ENCODE results near the gene ACP6. TPM values are rescaled to one million over a fixed set of nuclear protein-coding genes. Genes with fewer than 3 reads are reported as not detected.

Gene ACP6
- total RNA-seq, 1 donor from 2014 or later = 3.5 TPM

DNA sequence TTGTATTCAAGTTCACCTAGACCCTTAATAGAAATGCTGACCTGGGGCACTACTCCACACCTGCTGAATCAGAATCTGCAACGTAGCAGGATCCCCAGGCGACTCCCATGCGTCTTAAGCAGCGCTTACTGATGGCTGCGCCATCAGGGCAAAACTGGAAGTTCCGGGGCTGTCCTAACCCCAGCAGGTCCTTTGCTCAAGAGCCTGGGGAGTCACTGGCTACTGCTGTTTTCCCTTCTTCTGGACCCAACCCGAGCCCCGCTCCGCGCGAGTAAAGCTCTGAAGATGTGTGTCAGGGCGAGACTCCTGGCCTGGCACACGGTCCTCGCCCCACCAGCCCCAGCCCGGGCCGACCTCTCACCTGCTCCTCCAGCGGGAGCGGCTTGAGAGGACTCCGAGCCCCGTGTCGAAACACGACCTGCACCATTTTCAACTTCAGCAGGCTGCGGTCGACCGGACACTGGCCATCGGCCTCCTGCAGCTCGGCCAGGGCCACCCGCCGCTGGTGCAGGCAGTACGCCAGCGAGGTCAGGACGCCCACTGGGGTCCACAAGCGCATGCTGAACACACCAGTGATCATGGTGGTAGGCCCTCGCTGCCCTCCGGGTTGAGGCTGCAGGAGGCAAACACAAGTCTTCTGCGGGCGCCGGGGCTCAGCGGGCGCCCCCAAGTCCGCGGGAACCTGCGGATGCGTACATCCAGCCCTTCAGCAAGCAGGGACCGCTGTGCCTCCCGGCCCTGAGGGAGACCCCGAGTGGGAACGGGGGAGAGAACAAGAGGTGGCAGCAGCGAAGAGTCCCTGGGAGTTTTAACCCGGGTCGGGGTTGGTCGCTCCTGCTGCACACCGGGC lies 630 bp downstream of the ACP6 start:
- H3K36me3 Mint-ChIP-seq (ENCODE audit: unreplicated experiment) = no peaks in the 10 kb centered on the region
- peaks cover 4% of the 10 kb centered on the region for H3K9me3 Mint-ChIP-seq (ENCODE audit: unreplicated experiment)
- TF ChIP-seq, protein P1, sequence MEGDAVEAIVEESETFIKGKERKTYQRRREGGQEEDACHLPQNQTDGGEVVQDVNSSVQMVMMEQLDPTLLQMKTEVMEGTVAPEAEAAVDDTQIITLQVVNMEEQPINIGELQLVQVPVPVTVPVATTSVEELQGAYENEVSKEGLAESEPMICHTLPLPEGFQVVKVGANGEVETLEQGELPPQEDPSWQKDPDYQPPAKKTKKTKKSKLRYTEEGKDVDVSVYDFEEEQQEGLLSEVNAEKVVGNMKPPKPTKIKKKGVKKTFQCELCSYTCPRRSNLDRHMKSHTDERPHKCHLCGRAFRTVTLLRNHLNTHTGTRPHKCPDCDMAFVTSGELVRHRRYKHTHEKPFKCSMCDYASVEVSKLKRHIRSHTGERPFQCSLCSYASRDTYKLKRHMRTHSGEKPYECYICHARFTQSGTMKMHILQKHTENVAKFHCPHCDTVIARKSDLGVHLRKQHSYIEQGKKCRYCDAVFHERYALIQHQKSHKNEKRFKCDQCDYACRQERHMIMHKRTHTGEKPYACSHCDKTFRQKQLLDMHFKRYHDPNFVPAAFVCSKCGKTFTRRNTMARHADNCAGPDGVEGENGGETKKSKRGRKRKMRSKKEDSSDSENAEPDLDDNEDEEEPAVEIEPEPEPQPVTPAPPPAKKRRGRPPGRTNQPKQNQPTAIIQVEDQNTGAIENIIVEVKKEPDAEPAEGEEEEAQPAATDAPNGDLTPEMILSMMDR (IDR thresholded peaks at IDR 0.05; ENCODE audit: partially characterized antibody, unreplicated experiment) = no peak
- H3K4me3 Mint-ChIP-seq (ENCODE audit: unreplicated experiment) = peak overlapping the region; percentile 90
- H3K4me1 Mint-ChIP-seq (ENCODE audit: low read depth, unreplicated experiment) = no peaks in the 10 kb centered on the region
- no peaks in the 10 kb centered on the region for H3K27me3 Mint-ChIP-seq (ENCODE audit: unreplicated experiment)
- no peak overlapping the region for H3K27ac Mint-ChIP-seq (ENCODE audit: unreplicated experiment)
- DNase-seq = peak; percentile 62

DNA sequence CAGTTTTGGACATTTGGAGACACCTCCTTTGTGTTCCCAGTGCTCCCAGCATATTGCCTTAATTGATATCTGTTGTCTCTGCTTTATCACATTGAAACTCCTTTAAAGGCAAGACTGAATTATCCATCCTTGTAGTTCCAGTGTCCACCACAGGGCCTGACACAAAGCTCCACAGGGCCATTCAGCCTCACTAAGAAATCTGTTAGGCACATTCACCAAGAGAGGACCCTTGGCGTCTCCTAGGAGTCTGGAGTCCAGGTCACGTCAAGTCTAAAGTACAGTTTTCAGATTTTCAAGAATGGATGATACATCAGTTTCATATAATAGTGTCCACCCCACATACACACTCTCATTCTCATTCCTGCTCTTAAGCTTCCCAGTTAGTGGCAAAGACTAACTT lies 4.8 kb downstream of the ACP6 start:
- DNase-seq = no peak
- no peaks in the 10 kb centered on the region for H3K4me1 Mint-ChIP-seq (ENCODE audit: low read depth, unreplicated experiment)
- peaks cover 2% of the 10 kb centered on the region for H3K9me3 Mint-ChIP-seq (ENCODE audit: unreplicated experiment)
- peaks cover 9% of the 10 kb centered on the region for H3K36me3 Mint-ChIP-seq (ENCODE audit: unreplicated experiment)
- H3K4me3 Mint-ChIP-seq (ENCODE audit: unreplicated experiment) = no peak overlapping the region
- TF ChIP-seq, protein P1 (IDR thresholded peaks at IDR 0.05; ENCODE audit: partially characterized antibody, unreplicated experiment) = peak; percentile 59
- H3K27me3 Mint-ChIP-seq (ENCODE audit: unreplicated experiment) = no peaks in the 10 kb centered on the region
- no peak overlapping the region for H3K27ac Mint-ChIP-seq (ENCODE audit: unreplicated experiment)

DNA sequence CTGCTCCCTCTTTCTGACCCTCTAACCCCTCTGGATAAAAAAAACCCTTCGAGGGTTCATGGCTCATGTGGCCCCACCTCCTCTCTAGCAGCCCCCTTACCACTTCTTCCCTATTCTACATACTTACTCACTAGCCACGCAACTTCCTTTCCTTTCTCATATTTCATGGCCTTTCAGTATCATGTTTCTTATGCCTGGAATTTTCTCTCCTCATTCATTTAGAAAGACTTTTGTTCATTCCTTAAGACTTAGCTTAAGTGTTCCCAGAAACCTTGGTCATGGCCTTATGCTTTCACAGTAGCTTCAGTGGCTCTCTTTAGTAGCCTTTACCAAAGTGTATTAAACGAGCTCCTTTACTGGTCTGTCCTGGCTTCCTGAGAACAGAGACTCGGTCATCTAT lies 6.1 kb downstream of the ACP6 start:
- Mint-ChIP-seq H3K27me3 (ENCODE audit: unreplicated experiment) (no peaks in the 10 kb centered on the region), H3K4me1 (ENCODE audit: low read depth, unreplicated experiment) (no peaks in the 10 kb centered on the region), H3K9me3 (ENCODE audit: unreplicated experiment) (peaks cover 2% of the 10 kb centered on the region), H3K36me3 (ENCODE audit: unreplicated experiment) (peaks cover 9% of the 10 kb centered on the region), H3K27ac (ENCODE audit: unreplicated experiment) (no peak overlapping the region), H3K4me3 (ENCODE audit: unreplicated experiment) (no peak overlapping the region)
- DNase-seq = no peak
- TF ChIP-seq, protein P1 (IDR thresholded peaks at IDR 0.05; ENCODE audit: partially characterized antibody, unreplicated experiment) = no peak

DNA sequence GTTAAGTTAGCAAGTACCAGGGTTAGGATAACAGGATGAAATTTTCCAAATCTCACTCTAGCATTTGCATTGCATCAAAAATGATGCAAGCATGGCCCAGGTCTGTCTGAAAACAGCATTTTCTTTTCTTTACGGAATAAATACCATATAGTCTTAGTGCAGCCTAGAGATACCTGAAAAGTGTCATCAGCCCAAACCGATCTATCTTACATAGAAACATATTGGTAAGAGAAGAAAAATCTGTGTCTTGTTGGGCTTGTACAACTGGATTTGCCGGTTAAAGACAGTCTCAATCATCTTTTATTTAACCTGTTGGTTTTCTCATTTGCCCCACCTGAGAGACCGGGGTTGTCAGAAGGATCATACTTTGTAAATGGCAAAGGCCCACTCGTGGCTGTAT lies 15.8 kb downstream of the ACP6 start:
- Mint-ChIP-seq H3K27me3 (ENCODE audit: unreplicated experiment) (no peaks in the 10 kb centered on the region), H3K4me1 (ENCODE audit: low read depth, unreplicated experiment) (no peaks in the 10 kb centered on the region), H3K4me3 (ENCODE audit: unreplicated experiment) (no peak overlapping the region), H3K27ac (ENCODE audit: unreplicated experiment) (no peak overlapping the region), H3K9me3 (ENCODE audit: unreplicated experiment) (no peaks in the 10 kb centered on the region), H3K36me3 (ENCODE audit: unreplicated experiment) (no peaks in the 10 kb centered on the region)
- TF ChIP-seq, protein P1 (IDR thresholded peaks at IDR 0.05; ENCODE audit: partially characterized antibody, unreplicated experiment) = no peak
- no peak for DNase-seq

DNA sequence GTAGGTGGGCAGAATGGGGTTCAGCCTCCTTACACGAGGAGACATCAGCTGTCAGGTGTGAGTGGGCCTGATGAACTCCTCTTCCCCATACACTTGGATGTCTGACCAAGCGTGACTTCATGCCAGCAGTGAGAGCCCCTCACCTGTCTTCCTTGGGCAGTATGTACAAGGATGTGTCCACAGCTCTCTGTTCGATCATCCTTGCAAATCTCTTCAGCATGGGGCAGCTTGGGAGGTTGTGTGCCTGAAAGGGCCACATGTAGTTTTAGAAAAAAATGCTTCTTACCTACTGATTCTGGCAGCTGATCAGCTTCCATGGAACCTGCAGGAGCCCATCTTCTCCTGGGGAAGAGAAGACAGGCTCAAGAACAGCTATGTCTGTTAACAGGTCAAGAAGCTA lies 18.0 kb downstream of the ACP6 start:
- DNase-seq = no peak
- Mint-ChIP-seq H3K27me3 (ENCODE audit: unreplicated experiment) (no peaks in the 10 kb centered on the region), H3K27ac (ENCODE audit: unreplicated experiment) (no peak overlapping the region), H3K4me3 (ENCODE audit: unreplicated experiment) (no peak overlapping the region), H3K9me3 (ENCODE audit: unreplicated experiment) (no peaks in the 10 kb centered on the region), H3K36me3 (ENCODE audit: unreplicated experiment) (no peaks in the 10 kb centered on the region), H3K4me1 (ENCODE audit: low read depth, unreplicated experiment) (no peaks in the 10 kb centered on the region)
- TF ChIP-seq, protein P1 (IDR thresholded peaks at IDR 0.05; ENCODE audit: partially characterized antibody, unreplicated experiment) = no peak
